Large intestine (tissue), 3 donors: ENCODE measurements around the gene TRIM17. TPM values are rescaled to one million over a fixed set of nuclear protein-coding genes. Genes with fewer than 3 reads are reported as not detected.
A peak's percentile ranks its signal among the peaks of the same experiment; 100 is the strongest.

Experiments
- DNase-seq, 2 donors: peaks; one replicate each; pipeline versions ENCODE4 v3.0.0 to v3.0.0-alpha.2; 2013
- H3K27ac ChIP-seq: one replicate; pipeline ENCODE4 v1.5.1; 2013; ENCODE audit warnings: low read length
- H3K27me3 ChIP-seq: 2 replicates; pipeline ENCODE4 v1.6.1; 2013; ENCODE audit warnings: low read length; ENCODE audit not compliant: control insufficient read depth, insufficient read depth
- H3K36me3 ChIP-seq: 2 replicates; pipeline ENCODE4 v1.6.1; 2013; ENCODE audit warnings: low read length; ENCODE audit not compliant: control insufficient read depth, insufficient read depth
- H3K4me1 ChIP-seq: one replicate; pipeline ENCODE4 v1.6.1; 2013; ENCODE audit warnings: low read length; ENCODE audit not compliant: control insufficient read depth, insufficient read depth
- H3K4me3 ChIP-seq: one replicate; pipeline ENCODE4 v1.5.1; 2013; ENCODE audit warnings: low read length
- H3K9me3 ChIP-seq: one replicate; pipeline ENCODE4 v1.6.1; 2013; ENCODE audit warnings: mild to moderate bottlenecking, low read depth, low read length, moderate library complexity; ENCODE audit not compliant: control insufficient read depth
- WGBS: methylation state at CpG from one replicate; pipeline ENCODE4 v1.1.5; 2013; ENCODE audit warnings: low lambda C conversion rate; ENCODE audit not compliant: insufficient coverage; 5-methylcytosine and 5-hydroxymethylcytosine counted together
- polyA plus RNA-seq: library from polyadenylated mRNA; unstranded; fragments of 120-200 nt; gene quantifications from one replicate; pipeline ENCODE4 v1.2.1, GENCODE V29; 2013

The TRIM17 gene
- polyA plus RNA-seq, 1 donor, result 1.3 TPM

DNA sequence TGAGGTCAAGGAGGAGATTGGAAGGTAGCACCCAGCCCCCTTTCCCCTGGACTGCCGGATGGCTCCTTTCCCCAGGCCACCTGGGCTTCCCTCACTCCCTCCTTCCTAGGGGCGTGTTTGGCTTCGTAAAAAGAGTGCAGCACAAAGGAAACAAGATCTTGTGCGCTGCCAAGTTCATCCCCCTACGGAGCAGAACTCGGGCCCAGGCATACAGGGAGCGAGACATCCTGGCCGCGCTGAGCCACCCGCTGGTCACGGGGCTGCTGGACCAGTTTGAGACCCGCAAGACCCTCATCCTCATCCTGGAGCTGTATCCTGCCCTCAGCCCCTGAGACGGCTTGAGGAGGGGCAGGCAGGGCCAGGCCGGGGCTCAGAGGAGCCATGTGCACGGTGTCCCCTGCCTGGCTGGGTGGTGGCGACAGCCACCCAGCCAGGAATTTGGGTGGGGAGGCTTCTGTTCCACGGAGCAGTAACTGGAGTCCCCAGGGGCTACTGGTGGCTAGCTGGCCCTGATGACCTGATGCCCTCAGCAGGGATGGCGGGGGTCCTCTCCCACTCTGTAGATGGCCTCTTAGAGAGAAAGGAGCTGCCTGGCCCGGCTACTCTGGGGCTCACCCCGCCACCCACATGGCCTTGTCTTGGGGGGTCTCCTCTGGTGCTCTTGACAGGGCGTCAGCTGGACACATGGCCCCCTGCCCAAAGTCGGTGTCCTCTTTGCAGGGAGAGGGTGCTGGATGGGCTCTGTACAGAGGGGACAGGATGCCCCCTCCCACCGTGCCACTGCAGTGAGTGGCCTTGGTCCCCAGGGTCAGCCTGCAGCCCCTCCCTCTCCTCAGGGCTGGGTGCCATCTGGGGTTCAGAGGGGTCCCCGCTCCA, 49.6 kb downstream of the TRIM17 start:
- peak overlapping the region; percentile 53 for H3K27ac ChIP-seq
- no CpG with 5 or more reads among the region's 24 CpGs for WGBS
- no peak for DNase-seq
- peaks cover 2% of the 10 kb centered on the region for H3K36me3 ChIP-seq
- peaks cover 39% of the 10 kb centered on the region for H3K4me1 ChIP-seq
- H3K4me3 ChIP-seq, result no peak overlapping the region
- H3K9me3 ChIP-seq, result no peaks in the 10 kb centered on the region
- no peaks in the 10 kb centered on the region for H3K27me3 ChIP-seq

DNA sequence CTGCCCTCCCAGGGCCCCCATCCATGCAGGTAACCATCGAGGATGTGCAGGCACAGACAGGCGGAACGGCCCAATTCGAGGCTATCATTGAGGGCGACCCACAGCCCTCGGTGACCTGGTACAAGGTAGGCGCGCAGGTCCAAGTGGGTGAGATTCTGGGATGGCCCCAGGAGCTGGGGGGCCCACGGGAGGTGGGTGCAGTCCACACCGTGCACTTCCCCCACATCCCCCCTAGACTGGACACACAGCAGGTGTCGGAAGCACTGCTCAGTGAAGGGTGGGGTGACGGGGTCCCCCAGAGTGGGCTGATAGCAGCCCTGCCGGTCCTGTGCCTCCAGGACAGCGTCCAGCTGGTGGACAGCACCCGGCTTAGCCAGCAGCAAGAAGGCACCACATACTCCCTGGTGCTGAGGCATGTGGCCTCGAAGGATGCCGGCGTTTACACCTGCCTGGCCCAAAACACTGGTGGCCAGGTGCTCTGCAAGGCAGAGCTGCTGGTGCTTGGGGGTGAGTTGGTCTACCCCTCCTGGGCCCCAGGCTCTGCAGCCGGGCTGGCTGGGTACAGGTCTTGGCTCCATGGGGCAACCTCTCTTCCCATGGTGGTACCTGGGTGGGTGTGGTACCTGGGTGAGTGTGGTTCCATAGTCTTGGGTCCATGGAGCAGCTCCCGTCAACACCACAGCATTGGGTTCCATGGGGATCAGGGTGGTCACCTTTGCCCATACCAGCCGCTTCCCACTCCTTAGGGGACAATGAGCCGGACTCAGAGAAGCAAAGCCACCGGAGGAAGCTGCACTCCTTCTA, 50.4 kb downstream of the TRIM17 start:
- no peak overlapping the region for H3K4me3 ChIP-seq
- no peak for DNase-seq
- peaks cover 34% of the 10 kb centered on the region for H3K4me1 ChIP-seq
- no peak overlapping the region for H3K27ac ChIP-seq
- H3K27me3 ChIP-seq, result no peaks in the 10 kb centered on the region
- no CpG with 5 or more reads among the region's 23 CpGs for WGBS
- no peaks in the 10 kb centered on the region for H3K9me3 ChIP-seq
- peaks cover 2% of the 10 kb centered on the region for H3K36me3 ChIP-seq

DNA sequence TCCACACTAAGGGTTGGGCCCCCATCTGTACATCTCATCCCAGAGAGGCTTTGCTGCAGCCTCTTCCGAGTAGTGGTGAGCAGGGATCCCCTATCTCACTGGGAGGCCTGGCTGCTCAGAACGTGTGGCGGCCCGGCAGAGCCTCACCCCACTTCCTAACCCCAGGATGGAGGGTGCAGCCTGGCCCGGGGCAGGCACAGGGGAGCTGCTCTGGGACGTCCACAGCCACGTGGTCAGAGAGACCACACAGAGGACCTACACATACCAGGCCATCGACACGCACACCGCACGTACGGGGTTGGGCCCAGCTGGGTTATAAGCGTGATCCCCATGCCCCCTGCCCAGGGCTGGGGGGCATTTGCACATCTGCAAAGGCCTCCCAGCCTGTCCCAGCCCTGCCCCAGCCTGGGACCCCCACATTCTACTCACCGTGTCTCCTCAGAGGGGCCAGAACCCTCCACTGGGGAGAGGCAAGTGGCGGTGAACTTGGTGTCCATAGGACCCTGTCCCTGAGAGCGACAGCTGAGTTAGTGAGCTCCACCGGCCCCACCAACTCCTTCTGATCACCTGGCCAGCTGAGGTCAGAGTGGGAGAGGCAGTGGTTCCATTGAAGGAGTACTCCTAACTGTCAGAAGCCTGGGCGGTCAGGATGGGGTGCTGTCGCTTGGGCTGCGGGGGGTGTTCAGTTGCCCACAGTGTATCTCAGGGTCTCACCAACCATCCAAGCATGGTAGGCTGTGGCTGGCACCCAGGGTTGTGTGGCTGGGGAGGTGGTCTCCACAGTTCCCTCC, 51.2 kb downstream of the TRIM17 start:
- no peaks in the 10 kb centered on the region for H3K9me3 ChIP-seq
- H3K36me3 ChIP-seq, result peaks cover 2% of the 10 kb centered on the region
- DNase-seq, result no peak
- H3K27ac ChIP-seq, result no peak overlapping the region
- no CpG with 5 or more reads among the region's 20 CpGs for WGBS
- peaks cover 33% of the 10 kb centered on the region for H3K4me1 ChIP-seq
- no peak overlapping the region for H3K4me3 ChIP-seq
- no peaks in the 10 kb centered on the region for H3K27me3 ChIP-seq

DNA sequence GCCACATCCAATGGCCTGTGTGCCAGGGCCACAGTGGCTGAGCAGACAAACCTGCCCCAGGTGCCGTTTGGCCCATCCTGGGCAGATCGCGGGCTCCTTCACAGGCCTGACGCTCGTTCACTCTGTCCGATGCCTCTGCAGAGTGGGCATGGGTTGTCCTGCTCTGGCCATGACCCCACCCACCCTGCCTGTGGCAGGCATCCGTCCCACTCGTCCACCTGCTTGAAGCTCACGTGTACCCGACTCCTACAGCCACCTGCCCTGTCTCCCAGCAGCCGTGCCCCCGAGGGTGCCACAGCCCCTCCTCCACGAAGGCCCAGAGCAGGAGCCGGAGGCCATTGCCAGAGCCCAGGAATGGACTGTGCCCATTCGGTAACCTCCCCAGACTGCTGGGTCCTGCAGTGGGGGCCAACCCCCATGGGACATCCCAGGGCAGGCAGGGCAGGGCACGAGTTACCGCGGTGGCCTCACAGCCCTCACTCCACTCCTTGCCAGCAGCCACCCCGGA, 51.9 kb downstream of the TRIM17 start:
- Histone ChIP-seq H3K36me3 (peaks cover 2% of the 10 kb centered on the region), H3K9me3 (no peaks in the 10 kb centered on the region), H3K27ac (no peak overlapping the region), H3K4me1 (peaks cover 26% of the 10 kb centered on the region), H3K27me3 (no peaks in the 10 kb centered on the region), H3K4me3 (no peak overlapping the region)
- no peak for DNase-seq
- WGBS, result no CpG with 5 or more reads among the region's 19 CpGs

DNA sequence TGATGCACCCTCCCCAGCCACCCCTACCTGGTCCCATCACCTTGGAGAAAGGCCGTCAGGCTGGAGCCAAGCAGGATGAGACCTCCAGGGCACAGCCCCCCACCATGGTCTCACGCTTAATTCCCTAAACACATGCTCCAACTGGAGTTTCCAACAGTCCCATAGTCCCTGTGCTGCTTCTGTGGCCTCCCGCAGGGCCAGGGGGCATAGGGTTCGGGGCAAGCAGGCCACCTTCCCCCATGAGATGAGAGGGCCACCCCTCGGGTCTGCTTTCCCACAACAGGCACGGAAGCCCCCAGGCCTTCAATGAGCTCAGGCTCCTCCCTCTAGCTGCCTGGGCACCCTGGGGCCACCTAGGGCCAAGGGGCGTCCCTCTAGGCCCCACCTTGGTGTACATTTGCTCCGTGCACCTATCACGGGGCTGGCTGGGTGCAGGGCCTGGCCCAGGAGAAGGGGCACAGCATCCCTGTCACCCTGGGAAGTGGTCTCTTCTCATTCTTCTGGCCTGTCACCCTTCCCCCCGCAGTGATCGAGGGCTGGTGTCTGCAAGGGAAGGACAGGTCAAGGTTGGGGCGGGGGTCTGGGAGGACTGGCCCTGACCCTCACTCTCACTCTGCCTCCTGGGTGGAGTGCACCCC, 52.5 kb downstream of the TRIM17 start:
- no peak for DNase-seq
- H3K4me1 ChIP-seq, result peaks cover 21% of the 10 kb centered on the region
- no CpG with 5 or more reads among the region's 12 CpGs for WGBS
- H3K9me3 ChIP-seq, result no peaks in the 10 kb centered on the region
- H3K27ac ChIP-seq, result no peak overlapping the region
- peaks cover 2% of the 10 kb centered on the region for H3K36me3 ChIP-seq
- no peak overlapping the region for H3K4me3 ChIP-seq
- no peaks in the 10 kb centered on the region for H3K27me3 ChIP-seq

DNA sequence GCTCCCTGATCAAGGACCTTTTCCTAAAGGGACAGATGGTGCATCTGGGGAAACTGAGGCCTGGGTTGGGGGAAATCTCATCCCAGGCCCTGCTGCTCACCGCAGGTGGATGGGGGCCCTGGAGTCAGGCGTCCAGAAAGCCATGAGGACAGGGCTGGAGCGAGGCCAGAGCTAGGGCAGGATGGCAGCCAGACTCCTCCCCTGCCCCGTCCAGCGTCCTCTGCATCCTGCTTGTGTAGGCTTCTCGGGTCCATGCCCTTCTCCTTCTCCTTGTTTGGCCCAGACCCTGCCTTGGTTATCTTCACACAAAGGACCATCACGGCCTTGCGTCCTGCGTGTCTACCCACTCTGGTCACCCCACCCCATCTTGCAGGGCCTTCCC, 53.0 kb downstream of the TRIM17 start:
- no peak overlapping the region for H3K27ac ChIP-seq
- WGBS, result no CpG with 5 or more reads among the region's 9 CpGs
- no peaks in the 10 kb centered on the region for H3K9me3 ChIP-seq
- no peak for DNase-seq
- no peaks in the 10 kb centered on the region for H3K27me3 ChIP-seq
- H3K36me3 ChIP-seq, result peaks cover 2% of the 10 kb centered on the region
- H3K4me3 ChIP-seq, result no peak overlapping the region
- H3K4me1 ChIP-seq, result peaks cover 15% of the 10 kb centered on the region

DNA sequence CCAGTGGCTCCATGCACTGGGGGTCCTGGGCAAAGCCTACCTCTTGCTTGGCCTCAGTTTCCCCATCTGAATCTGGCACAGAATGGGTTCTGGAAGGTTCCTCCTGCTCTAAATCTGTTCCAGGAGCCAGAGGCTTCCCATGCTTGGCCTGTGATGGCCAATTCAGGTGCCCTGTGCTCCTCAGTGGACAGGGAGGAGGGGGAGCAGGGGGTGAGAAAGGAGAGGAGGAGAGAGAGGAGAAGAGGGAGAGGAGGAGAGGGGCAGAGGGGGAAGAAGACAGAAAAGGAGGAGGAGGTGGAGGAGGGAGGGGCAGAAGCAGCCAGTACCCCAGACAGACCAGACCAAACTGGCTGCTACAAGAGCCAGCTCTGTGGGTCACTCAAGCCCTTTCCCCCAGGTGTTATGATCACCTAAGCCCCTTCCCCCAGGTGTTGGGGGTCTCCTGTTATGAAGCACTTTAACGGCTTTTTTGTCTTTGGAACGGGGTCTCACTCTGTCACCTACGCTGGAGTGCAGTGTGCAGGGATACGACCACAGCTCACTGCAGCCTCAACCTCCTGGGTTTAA, 53.7 kb downstream of the TRIM17 start:
- no peaks in the 10 kb centered on the region for H3K27me3 ChIP-seq
- no CpG with 5 or more reads among the region's 4 CpGs for WGBS
- no peak for DNase-seq
- no peaks in the 10 kb centered on the region for H3K9me3 ChIP-seq
- no peak overlapping the region for H3K4me3 ChIP-seq
- H3K36me3 ChIP-seq, result peaks cover 2% of the 10 kb centered on the region
- no peak overlapping the region for H3K27ac ChIP-seq
- H3K4me1 ChIP-seq, result peaks cover 8% of the 10 kb centered on the region

DNA sequence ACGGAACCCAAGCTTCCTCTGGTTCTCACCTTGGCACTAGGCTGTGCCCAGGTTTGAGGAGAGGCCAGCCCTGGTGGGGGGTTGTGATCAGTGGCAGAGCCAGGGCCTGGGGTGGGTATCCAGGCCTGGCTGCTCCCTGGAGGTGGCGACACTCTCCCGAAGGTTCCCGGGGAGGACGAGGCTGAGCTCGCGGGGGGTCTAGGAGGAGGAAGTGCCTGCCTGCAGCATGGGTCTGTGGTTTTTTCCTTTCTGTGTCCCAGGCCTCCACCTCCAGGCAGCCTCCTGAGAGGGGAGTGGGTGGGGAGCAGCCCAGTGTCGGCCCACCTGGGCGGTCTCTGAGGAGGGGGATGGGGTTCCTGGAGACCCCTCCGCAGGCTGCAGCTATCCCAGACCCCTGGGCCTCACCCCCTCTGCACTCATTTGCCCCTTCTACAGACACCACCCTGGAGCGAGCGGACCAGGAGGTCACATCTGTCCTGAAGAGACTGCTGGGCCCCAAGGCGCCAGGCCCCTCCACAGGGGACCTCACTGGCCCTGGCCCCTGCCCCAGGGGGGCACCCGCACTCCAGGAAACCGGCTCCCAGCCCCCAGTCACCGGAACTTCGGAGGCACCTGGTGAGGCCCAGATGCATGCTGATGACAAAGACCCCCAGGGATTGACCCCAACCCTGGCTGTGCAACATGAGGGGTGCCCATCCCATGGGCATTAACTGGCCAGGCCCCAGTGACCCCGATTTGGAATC, 54.3 kb downstream of the TRIM17 start:
- H3K27ac ChIP-seq, result no peak overlapping the region
- H3K4me3 ChIP-seq, result no peak overlapping the region
- H3K4me1 ChIP-seq, result peaks cover 2% of the 10 kb centered on the region
- no peak for DNase-seq
- no peaks in the 10 kb centered on the region for H3K9me3 ChIP-seq
- WGBS, result 100% methylated on average over 1 of the region's 18 CpGs
- H3K27me3 ChIP-seq, result no peaks in the 10 kb centered on the region
- H3K36me3 ChIP-seq, result peaks cover 2% of the 10 kb centered on the region
